Liver (tissue), 3 donors: ENCODE data around the gene SREK1IP1.

Experiments used
- FOXA1 ChIP-seq: IDR thresholded peaks from 2 replicates; pipeline ENCODE4 v1.6.1; 2016; ENCODE audit warnings: antibody characterized with exemption
- GABPA ChIP-seq, 2 donors: IDR thresholded peaks in 1 of 2; conservative IDR thresholded peaks in 1 of 2; 2 replicates each; pipeline ENCODE4 v1.6.1; 2016; ENCODE audit warnings: antibody characterized with exemption in 2 of 2, mild to moderate bottlenecking in 1 of 2, moderate library complexity in 1 of 2
- JUND ChIP-seq, 2 donors: IDR thresholded peaks; 2 replicates each; pipeline ENCODE4 v1.6.1; 2016; ENCODE audit warnings: antibody characterized with exemption in 2 of 2
- RAD21 ChIP-seq, 2 donors: IDR thresholded peaks; 2 replicates each; pipeline ENCODE4 v1.6.1; 2016; ENCODE audit warnings: antibody characterized with exemption in 2 of 2, mild to moderate bottlenecking in 2 of 2
- SP1 ChIP-seq: IDR thresholded peaks from 2 replicates; pipeline ENCODE4 v1.6.1; 2018; ENCODE audit warnings: antibody characterized with exemption, mild to moderate bottlenecking
- TAF1 ChIP-seq: conservative IDR thresholded peaks from 2 replicates; pipeline ENCODE4 v1.6.1; 2016; ENCODE audit warnings: antibody characterized with exemption, mild to moderate bottlenecking
- YY1 ChIP-seq: IDR thresholded peaks from 2 replicates; pipeline ENCODE4 v1.6.1; 2016; ENCODE audit warnings: antibody characterized with exemption, mild to moderate bottlenecking
- TF ChIP-seq, protein P1 (sequence below): fragments of 150-350 bp; IDR thresholded peaks from 2 replicates; pipeline ENCODE4 v1.5.1; 2017; ENCODE audit warnings: improper control_type of control experiment, low read depth, low read length; ENCODE audit not compliant: missing input control
- TF ChIP-seq, protein P2 (sequence below): IDR thresholded peaks from 2 replicates; pipeline ENCODE4 v1.6.1; 2016; ENCODE audit warnings: antibody characterized with exemption
- TF ChIP-seq, protein P3 (sequence below): IDR thresholded peaks from 2 replicates; pipeline ENCODE4 v1.6.1; 2016; ENCODE audit warnings: antibody characterized with exemption
- donor health status: healthy.
- donor health status: healthy.

DNA sequence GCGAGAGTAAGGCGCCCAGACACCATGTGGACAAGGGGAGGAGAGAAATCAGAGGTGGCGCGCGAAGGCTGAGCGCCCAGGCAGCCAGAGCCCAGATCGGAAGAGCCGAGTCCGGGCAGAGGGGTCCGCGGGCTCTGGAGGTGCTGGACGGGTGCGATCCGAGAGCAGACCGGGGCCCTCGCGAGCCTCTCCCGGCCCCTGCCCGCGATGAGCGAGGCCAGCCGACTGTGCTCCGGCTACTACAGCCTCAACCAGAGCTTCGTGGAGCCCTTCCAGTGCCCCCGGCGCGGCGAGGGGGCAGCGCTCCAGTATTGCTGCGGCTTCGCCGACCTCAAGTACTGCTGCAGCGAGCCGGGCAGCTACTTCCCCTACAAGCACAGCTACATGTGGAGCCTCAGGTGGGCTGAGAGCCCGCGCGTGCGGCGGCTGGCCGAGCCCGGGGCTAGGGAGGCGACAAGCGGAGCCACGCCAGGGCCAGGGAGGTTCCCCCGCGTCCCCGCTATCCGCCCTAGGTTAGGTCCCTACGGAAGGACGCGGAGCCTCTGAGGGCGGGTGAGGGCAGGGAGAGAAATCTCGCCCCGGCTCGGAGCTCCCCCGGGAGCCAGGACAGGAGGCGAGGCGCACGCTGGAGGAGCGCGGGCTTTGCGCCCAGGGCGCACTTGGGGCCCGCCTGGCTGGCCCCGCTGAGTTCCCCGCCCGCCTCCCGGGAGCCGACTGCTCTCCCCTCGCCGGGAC is 77.9 kb downstream of the SREK1IP1 start, which contains the start of gene SHISAL2B:
- TF ChIP-seq, protein P1, sequence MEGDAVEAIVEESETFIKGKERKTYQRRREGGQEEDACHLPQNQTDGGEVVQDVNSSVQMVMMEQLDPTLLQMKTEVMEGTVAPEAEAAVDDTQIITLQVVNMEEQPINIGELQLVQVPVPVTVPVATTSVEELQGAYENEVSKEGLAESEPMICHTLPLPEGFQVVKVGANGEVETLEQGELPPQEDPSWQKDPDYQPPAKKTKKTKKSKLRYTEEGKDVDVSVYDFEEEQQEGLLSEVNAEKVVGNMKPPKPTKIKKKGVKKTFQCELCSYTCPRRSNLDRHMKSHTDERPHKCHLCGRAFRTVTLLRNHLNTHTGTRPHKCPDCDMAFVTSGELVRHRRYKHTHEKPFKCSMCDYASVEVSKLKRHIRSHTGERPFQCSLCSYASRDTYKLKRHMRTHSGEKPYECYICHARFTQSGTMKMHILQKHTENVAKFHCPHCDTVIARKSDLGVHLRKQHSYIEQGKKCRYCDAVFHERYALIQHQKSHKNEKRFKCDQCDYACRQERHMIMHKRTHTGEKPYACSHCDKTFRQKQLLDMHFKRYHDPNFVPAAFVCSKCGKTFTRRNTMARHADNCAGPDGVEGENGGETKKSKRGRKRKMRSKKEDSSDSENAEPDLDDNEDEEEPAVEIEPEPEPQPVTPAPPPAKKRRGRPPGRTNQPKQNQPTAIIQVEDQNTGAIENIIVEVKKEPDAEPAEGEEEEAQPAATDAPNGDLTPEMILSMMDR, result no peak
- TF ChIP-seq, protein P2, sequence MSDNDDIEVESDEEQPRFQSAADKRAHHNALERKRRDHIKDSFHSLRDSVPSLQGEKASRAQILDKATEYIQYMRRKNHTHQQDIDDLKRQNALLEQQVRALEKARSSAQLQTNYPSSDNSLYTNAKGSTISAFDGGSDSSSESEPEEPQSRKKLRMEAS, result no peak
- TF ChIP-seq SP1, result no peak
- no peak for TF ChIP-seq FOXA1
- no peak for TF ChIP-seq RAD21 (IDR thresholded peaks at IDR 0.05)
- TF ChIP-seq, protein P3, sequence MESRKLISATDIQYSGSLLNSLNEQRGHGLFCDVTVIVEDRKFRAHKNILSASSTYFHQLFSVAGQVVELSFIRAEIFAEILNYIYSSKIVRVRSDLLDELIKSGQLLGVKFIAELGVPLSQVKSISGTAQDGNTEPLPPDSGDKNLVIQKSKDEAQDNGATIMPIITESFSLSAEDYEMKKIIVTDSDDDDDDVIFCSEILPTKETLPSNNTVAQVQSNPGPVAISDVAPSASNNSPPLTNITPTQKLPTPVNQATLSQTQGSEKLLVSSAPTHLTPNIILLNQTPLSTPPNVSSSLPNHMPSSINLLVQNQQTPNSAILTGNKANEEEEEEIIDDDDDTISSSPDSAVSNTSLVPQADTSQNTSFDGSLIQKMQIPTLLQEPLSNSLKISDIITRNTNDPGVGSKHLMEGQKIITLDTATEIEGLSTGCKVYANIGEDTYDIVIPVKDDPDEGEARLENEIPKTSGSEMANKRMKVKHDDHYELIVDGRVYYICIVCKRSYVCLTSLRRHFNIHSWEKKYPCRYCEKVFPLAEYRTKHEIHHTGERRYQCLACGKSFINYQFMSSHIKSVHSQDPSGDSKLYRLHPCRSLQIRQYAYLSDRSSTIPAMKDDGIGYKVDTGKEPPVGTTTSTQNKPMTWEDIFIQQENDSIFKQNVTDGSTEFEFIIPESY, result no peak
- TF ChIP-seq TAF1, result no peak
- TF ChIP-seq GABPA (IDR thresholded peaks at IDR 0.05 in 1 of 2, conservative IDR thresholded peaks at IDR 0.05 in 1 of 2), result no peak
- TF ChIP-seq YY1, result no peak
- no peak for TF ChIP-seq JUND (IDR thresholded peaks at IDR 0.05)
